Memory B cell (primary cell): ENCODE results near the gene MRPL48.
"Not testable (repeated sequence)": the region's sequence is repeated elsewhere in the genome, so short reads cannot be mapped to it uniquely, and the experiment has no call there.

Source experiments
- ATAC-seq: fragments of 150-1000 bp; cut with Tn5 transposase; 2 replicates; pipeline ENCODE4 v1.10.0; 2021; ENCODE audit warnings: low read depth, mild to moderate bottlenecking, moderate library complexity
- DNase-seq, 2 donors: peaks; one replicate each; pipeline ENCODE4 v3.0.0; 2022; ENCODE audit warnings: low spot score in 2 of 2
- H3K27ac Mint-ChIP-seq: one replicate; pipeline ENCODE4 v1.8.0; 2022; ENCODE audit warnings: mild to moderate bottlenecking, moderate library complexity, mixed read lengths
- H3K27me3 Mint-ChIP-seq: one replicate; pipeline ENCODE4 v1.8.0; 2022; ENCODE audit warnings: mixed read lengths
- H3K36me3 Mint-ChIP-seq: one replicate; pipeline ENCODE4 v1.8.0; 2022; ENCODE audit warnings: mild to moderate bottlenecking, mixed read lengths
- H3K4me1 Mint-ChIP-seq: one replicate; pipeline ENCODE4 v1.8.0; 2022; ENCODE audit warnings: mixed read lengths
- H3K4me3 Mint-ChIP-seq: one replicate; pipeline ENCODE4 v1.8.0; 2022; ENCODE audit warnings: mild to moderate bottlenecking, moderate library complexity, mixed read lengths
- H3K9me3 Mint-ChIP-seq: one replicate; pipeline ENCODE4 v1.8.0; 2022; ENCODE audit warnings: mixed read lengths

Gene MRPL48

GRCh38 chr11:73875380-73875779, 87.7 kb downstream of the MRPL48 start:
- peaks cover 11% of the 10 kb centered on the region for H3K36me3 Mint-ChIP-seq
- peaks cover 24% of the 10 kb centered on the region for H3K4me1 Mint-ChIP-seq
- ATAC-seq (no peak), DNase-seq (no peak)
- H3K27me3 Mint-ChIP-seq = no peaks in the 10 kb centered on the region
- peak overlapping the region; percentile 95 for H3K27ac Mint-ChIP-seq
- H3K4me3 Mint-ChIP-seq = peak overlapping the region; percentile 99
- H3K9me3 Mint-ChIP-seq = no peaks in the 10 kb centered on the region

DNA sequence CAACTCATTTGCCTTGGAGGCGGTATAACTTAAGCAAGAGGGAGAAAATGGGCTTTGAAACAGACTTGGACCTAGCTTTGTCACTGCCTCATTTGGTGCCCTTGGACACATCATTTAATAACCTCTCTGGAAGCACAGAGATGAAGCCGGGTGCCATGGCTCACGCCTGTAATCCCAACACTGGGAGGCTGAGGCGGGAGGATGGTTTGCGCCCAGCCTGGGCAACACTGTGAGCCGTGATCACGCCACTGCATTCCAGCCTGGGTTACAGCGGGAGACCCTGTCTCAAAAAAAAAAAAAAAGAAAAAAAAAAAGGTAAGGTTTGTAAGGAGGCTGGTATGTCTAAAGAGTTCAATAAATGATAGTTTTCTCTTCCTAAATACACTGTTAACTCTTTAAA, 88.2 kb downstream of the MRPL48 start:
- Mint-ChIP-seq H3K9me3 (no peaks in the 10 kb centered on the region), H3K27ac (peak overlapping the region; percentile 95), H3K4me1 (peaks cover 24% of the 10 kb centered on the region), H3K27me3 (no peaks in the 10 kb centered on the region), H3K36me3 (peaks cover 11% of the 10 kb centered on the region), H3K4me3 (peak overlapping the region; percentile 99)
- ATAC-seq (no peak), DNase-seq (no peak)

DNA sequence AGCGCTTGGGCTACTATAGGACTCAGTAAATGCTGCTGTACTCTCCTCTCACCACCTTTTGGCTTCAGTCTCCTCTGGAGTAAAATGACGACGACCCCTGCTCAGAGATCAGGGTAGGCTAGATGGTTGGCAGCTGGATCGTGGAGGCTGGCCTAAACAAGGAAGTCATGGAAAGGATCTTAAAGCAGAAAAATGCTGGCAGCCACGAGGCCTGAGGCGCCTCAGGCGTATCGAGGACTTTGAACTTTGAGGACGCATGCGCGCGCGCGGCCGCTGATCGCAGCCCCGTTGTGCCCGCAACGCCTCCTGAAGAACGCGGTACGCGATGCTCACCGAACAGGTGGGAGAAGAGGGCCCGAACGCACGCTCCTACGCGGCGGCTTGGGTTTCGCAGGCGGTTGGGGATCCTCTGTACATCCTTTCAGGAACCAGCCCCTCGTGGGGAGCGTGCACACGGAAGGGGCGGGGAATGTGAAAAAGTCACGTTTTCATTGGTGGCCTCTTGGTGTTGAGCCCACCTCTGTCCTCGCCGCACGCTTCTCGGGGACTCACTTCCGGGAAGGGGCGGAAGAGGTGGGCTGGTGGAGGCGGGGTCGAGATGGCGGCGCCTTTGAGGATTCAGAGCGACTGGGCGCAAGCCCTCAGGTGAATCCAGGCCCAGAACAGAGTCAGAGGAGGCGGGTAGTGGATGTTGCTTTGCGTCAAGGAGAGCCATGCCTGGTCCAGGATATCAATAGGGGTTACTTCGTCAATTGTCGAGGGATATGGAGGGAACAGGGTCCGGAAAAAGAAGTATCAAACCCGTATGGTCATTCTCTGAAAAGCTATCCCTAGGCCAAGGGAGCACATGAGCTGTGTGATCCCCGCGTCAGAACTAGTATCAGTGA, 89.0 kb downstream of the MRPL48 start, which contains the start of the genes COA4 and PAAF1:
TSS of gene COA4 (minus strand) at position 423 of the 887 bp plus-strand sequence. CDS start 3,468 bp downstream, outside the sequence.
TSS of gene PAAF1 (plus strand) at position 576 of the 887 bp plus-strand sequence. CDS start at position 599, 23 bp downstream.
- Mint-ChIP-seq H3K9me3 (no peaks in the 10 kb centered on the region), H3K4me3 (peak within 1 kb of the TSS; percentile 99), H3K4me1 (peaks cover 24% of the 10 kb centered on the region), H3K27me3 (no peaks in the 10 kb centered on the region), H3K36me3 (peaks cover 8% of the 10 kb centered on the region), H3K27ac (peak within 1 kb of the TSS; percentile 95)
- DNase-seq (peak; percentile 79 to 88), ATAC-seq (peak; percentile 98)

- Mint-ChIP-seq H3K4me3 (no peak overlapping the region), H3K27me3 (no peaks in the 10 kb centered on the region), H3K4me1 (peaks cover 21% of the 10 kb centered on the region), H3K27ac (no peak overlapping the region), H3K36me3 (peaks cover 4% of the 10 kb centered on the region), H3K9me3 (no peaks in the 10 kb centered on the region)
- DNase-seq (no peak), ATAC-seq (no peak)
Measured at GRCh38 chr11:73878771-73879170, 91.1 kb downstream of the MRPL48 start.

- not testable (repeated sequence) for H3K9me3 Mint-ChIP-seq, H3K36me3 Mint-ChIP-seq, H3K27ac Mint-ChIP-seq, H3K27me3 Mint-ChIP-seq, ATAC-seq, H3K4me3 Mint-ChIP-seq, DNase-seq
- H3K4me1 Mint-ChIP-seq = peaks cover 12% of the 10 kb centered on the region
Measured at GRCh38 chr11:73880449-73880848, 92.8 kb downstream of the MRPL48 start.

GRCh38 chr11:73883856-73884255, 96.2 kb downstream of the MRPL48 start:
- H3K36me3 Mint-ChIP-seq = peaks cover 13% of the 10 kb centered on the region
- no peak for ATAC-seq

DNA sequence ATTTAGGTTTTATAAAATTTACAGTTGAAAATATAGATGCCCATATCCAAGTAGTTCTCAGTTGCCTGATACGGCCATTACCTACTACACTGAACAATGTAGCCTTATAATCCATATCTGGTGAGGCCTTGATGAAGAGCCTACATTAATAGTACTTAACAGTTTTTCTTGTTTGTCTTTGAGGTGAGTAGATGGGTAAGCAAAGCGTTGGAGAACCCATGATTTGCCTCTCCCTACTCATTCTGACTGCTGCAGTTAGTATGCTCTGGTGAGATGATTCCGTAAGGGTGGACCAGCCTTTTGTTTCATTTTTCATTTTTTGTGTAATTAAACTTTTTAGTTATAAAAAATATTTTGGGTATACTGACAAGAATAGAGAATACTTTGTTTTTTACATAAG, 100.6 kb downstream of the MRPL48 start:
- H3K27me3 Mint-ChIP-seq = no peaks in the 10 kb centered on the region
- H3K36me3 Mint-ChIP-seq = peaks cover 25% of the 10 kb centered on the region
- DNase-seq (no peak), ATAC-seq (no peak)
- H3K9me3 Mint-ChIP-seq = no peaks in the 10 kb centered on the region
- H3K27ac Mint-ChIP-seq = no peak overlapping the region
- peaks cover 4% of the 10 kb centered on the region for H3K4me1 Mint-ChIP-seq
- no peak overlapping the region for H3K4me3 Mint-ChIP-seq

More at GRCh38 chr11:73883856-73884255, 96.2 kb downstream of the MRPL48 start:
- Mint-ChIP-seq H3K27ac (no peak overlapping the region), H3K4me3 (no peak overlapping the region), H3K4me1 (peaks cover 5% of the 10 kb centered on the region), H3K9me3 (no peaks in the 10 kb centered on the region), H3K27me3 (no peaks in the 10 kb centered on the region)
- no peak for DNase-seq

GRCh38 chr11:73889019-73889418, 101.3 kb downstream of the MRPL48 start:
- peaks cover 2% of the 10 kb centered on the region for H3K4me1 Mint-ChIP-seq
- H3K4me3 Mint-ChIP-seq = no peak overlapping the region
- peaks cover 19% of the 10 kb centered on the region for H3K36me3 Mint-ChIP-seq
- ATAC-seq = no peak
- H3K27me3 Mint-ChIP-seq = no peaks in the 10 kb centered on the region
- H3K9me3 Mint-ChIP-seq = no peaks in the 10 kb centered on the region
- no peak overlapping the region for H3K27ac Mint-ChIP-seq
- no peak for DNase-seq

DNA sequence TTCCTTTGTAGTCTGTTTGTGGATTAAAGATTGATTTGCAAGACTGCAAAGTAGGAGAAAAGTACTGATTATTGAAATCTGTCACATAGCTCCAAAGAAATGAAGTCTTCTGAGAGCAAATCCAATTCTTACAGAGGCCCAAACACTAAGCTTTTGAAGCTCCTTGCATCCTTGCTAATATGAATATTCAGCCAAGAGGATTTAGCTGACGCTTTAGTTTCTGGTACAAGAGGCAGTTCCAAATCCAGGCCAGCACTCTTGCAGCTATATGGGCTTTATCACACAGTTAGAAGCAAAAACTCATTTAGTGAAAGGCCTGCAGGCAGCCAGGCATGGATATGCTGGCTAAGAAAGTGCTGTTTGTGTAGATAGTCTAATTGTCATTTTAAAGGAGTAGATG, 101.9 kb downstream of the MRPL48 start:
- Mint-ChIP-seq H3K4me1 (peaks cover 2% of the 10 kb centered on the region), H3K36me3 (peaks cover 19% of the 10 kb centered on the region), H3K9me3 (no peaks in the 10 kb centered on the region)

DNA sequence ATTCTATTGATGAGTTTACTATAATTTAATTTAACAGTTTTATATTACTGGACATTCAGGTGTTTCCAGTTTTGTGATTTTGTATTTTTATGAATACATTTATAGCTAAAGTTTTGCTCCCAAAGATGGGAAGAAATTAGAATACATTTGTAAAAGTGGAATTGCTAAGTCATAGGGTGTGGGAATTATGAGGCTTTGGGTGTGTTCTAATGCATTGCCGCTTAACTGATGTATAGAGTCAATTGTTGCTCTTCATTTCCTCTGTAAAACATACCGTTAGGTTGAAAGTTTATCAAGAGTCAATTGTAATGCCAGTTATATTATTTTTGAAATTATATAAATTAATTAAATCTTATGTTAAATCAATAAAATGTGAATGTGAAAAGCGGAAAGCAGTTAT, 105.4 kb downstream of the MRPL48 start:
- DNase-seq (no peak), ATAC-seq (no peak)
- Mint-ChIP-seq H3K4me3 (no peak overlapping the region), H3K27me3 (no peaks in the 10 kb centered on the region), H3K9me3 (no peaks in the 10 kb centered on the region), H3K4me1 (no peaks in the 10 kb centered on the region), H3K27ac (no peak overlapping the region), H3K36me3 (peaks cover 17% of the 10 kb centered on the region)

More for the DNA sequence above, 101.9 kb downstream of the MRPL48 start:
- no peak for ATAC-seq
- H3K27me3 Mint-ChIP-seq = no peaks in the 10 kb centered on the region
- no peak for DNase-seq
- H3K27ac Mint-ChIP-seq = no peak overlapping the region
- no peak overlapping the region for H3K4me3 Mint-ChIP-seq

DNA sequence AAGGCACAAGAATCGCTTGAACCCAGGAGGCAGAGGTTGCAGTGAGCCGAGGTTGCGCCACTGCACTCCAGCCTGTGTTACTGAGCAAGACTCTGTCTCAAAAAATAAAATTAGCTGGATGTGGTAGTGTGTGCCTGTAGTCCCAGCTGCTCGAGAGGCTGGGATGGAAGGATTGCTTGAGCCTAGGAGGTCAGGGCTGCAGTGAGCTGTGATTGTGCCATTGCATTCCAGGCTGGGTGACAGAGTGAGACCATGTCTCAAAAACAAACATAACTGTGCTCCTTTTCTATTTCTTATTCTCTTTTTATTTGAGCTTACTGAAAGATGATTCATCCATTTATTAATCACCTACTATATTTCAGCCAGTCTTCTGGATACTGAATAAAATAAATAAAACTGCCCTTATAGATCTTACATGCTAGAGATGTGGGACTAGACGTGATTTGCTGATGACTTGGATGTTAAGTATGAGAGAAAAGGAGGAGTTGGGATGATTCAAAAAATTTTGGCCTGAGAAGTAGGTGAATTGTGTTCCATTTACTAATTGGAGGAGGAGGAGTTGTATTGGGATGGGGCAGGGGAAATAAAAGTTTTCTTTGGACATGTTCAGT, 107.2 kb downstream of the MRPL48 start:
- H3K9me3 Mint-ChIP-seq = no peaks in the 10 kb centered on the region
- no peak overlapping the region for H3K27ac Mint-ChIP-seq
- no peak overlapping the region for H3K4me3 Mint-ChIP-seq
- no peaks in the 10 kb centered on the region for H3K4me1 Mint-ChIP-seq
- no peak for ATAC-seq
- H3K27me3 Mint-ChIP-seq = no peaks in the 10 kb centered on the region
- DNase-seq = no peak
- peaks cover 13% of the 10 kb centered on the region for H3K36me3 Mint-ChIP-seq

GRCh38 chr11:73902303-73902702, 114.6 kb downstream of the MRPL48 start:
- no peak overlapping the region for H3K4me3 Mint-ChIP-seq
- H3K27me3 Mint-ChIP-seq = no peaks in the 10 kb centered on the region
- no peak for DNase-seq
- no peaks in the 10 kb centered on the region for H3K4me1 Mint-ChIP-seq
- no peaks in the 10 kb centered on the region for H3K9me3 Mint-ChIP-seq
- no peak for ATAC-seq
- H3K27ac Mint-ChIP-seq = no peak overlapping the region
- peaks cover 15% of the 10 kb centered on the region for H3K36me3 Mint-ChIP-seq

DNA sequence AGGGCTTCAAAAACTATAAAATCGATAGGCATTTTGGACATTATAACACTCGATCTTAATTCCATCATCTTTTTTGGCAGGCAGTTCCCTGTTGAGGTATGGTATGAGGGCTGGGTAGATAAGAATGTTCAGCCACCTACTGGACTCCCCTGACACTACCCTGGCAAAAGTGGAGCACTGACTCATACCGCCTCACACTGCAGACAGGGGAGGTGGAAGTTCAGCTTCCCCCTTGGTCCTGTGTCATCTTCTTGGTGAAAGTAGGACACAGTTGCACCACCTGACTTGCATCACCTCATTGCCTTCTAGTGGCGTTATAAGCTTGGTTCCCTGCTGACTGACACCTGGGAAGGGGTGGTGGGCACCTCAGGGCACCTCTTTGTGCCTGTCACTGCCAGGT, 119.5 kb downstream of the MRPL48 start:
- Mint-ChIP-seq H3K4me1 (no peaks in the 10 kb centered on the region), H3K27me3 (no peaks in the 10 kb centered on the region), H3K4me3 (no peak overlapping the region), H3K9me3 (no peaks in the 10 kb centered on the region), H3K27ac (no peak overlapping the region), H3K36me3 (peaks cover 19% of the 10 kb centered on the region)
- DNase-seq (no peak), ATAC-seq (no peak)

GRCh38 chr11:73912026-73912425, 124.4 kb downstream of the MRPL48 start:
- no peaks in the 10 kb centered on the region for H3K4me1 Mint-ChIP-seq
- no peak for ATAC-seq
- peaks cover 33% of the 10 kb centered on the region for H3K36me3 Mint-ChIP-seq
- no peak overlapping the region for H3K27ac Mint-ChIP-seq
- no peak for DNase-seq
- no peaks in the 10 kb centered on the region for H3K9me3 Mint-ChIP-seq
- H3K4me3 Mint-ChIP-seq = no peak overlapping the region
- no peaks in the 10 kb centered on the region for H3K27me3 Mint-ChIP-seq
